ENCODE results near the gene TMEM43.

The TMEM43 gene

DNA sequence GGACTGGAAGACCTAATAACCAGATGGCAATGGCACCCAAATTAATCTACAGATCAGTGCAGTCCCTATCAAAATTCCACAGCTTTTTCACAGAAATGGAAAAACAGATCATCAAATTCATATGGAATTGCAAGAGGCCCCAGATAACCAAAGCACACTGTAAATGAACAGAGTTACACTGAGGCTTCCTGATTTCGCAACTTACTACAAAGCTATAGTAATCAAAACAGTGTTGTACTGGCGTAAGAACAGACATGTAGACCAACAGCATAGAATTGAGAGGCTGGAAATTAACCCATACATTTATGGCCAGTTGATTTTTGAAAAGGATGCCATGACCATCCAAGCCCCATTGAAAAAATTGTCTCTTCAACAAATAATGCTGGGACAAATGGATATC, 37.3 kb downstream of the TMEM43 start:
- TF ChIP-seq, protein P1, sequence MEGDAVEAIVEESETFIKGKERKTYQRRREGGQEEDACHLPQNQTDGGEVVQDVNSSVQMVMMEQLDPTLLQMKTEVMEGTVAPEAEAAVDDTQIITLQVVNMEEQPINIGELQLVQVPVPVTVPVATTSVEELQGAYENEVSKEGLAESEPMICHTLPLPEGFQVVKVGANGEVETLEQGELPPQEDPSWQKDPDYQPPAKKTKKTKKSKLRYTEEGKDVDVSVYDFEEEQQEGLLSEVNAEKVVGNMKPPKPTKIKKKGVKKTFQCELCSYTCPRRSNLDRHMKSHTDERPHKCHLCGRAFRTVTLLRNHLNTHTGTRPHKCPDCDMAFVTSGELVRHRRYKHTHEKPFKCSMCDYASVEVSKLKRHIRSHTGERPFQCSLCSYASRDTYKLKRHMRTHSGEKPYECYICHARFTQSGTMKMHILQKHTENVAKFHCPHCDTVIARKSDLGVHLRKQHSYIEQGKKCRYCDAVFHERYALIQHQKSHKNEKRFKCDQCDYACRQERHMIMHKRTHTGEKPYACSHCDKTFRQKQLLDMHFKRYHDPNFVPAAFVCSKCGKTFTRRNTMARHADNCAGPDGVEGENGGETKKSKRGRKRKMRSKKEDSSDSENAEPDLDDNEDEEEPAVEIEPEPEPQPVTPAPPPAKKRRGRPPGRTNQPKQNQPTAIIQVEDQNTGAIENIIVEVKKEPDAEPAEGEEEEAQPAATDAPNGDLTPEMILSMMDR (IDR thresholded peaks at IDR 0.05; ENCODE audit: low read depth, low read length, poor library complexity, severe bottlenecking) = no peak
- no peak for TF ChIP-seq EZH2phosphoT487 (IDR thresholded peaks at IDR 0.05; ENCODE audit: borderline replicate concordance, low read length)
- H3K79me2 ChIP-seq (ENCODE audit: control insufficient read depth, low read length) = peaks cover 2% of the 10 kb centered on the region; the same call in 1 of the 2 replicates
- no peaks in the 10 kb centered on the region for H3K27me3 ChIP-seq (ENCODE audit: control insufficient read depth, low read length)
- no peaks in the 10 kb centered on the region for H3K9me2 ChIP-seq (replicated peaks; ENCODE audit: control insufficient read depth, low read length)
- H3K4me1 ChIP-seq (ENCODE audit: control insufficient read depth, low read length) = no peaks in the 10 kb centered on the region
- no peak overlapping the region for H3K4me2 ChIP-seq (ENCODE audit: low read length)
- peaks cover 14% of the 10 kb centered on the region for H3K9me3 ChIP-seq (ENCODE audit: control insufficient read depth, insufficient read depth, low read length)
- peaks cover 98% of the 10 kb centered on the region for H3K36me3 ChIP-seq (ENCODE audit: control insufficient read depth, low read length)
- H3K4me3 ChIP-seq (ENCODE audit: low read length) = no peak overlapping the region
- H3F3A ChIP-seq (ENCODE audit: control insufficient read depth, insufficient read depth) = no peaks in the 10 kb centered on the region
- no peak overlapping the region for H3K27ac ChIP-seq (ENCODE audit: low read depth, low read length)
- H4K20me1 ChIP-seq (ENCODE audit: control insufficient read depth, insufficient read depth, low read depth, low read length) = no peaks in the 10 kb centered on the region

DNA sequence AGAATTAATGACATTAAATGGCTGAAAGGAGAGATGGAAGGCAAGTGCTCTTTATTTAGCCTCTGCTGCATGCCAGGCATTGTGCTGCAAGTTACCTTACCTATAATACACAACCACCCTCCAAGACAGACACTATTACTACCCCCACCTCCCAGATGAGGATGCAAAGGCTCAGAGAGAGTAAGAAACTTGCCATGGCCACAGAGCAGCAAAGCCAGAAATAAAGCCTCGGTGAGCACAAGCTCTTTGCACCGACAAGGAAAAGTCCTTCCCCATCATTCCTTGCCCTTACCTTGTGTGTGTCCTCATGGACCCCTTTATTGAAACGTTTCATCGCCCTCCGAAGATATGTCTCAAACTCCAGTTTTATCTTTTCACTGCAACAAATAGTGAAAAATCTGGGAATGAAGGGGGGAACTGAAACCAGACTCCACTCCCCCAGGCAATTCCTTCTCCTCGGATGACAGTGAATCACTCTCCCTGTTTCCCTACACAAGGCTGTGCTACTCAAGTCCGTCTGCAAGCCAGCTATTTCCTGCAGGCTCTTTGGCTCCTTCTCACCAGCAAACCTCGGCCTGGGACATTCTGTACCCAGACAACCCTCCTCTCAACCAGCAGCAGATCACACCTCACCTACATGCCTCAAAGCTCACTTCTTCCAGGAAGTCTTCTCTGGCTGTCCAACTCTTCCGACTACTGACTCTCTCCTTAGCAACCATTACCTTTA, 42.2 kb downstream of the TMEM43 start:
- Histone ChIP-seq H4K20me1 (ENCODE audit: control insufficient read depth, insufficient read depth, low read depth, low read length) (no peaks in the 10 kb centered on the region), H3K4me3 (ENCODE audit: low read length) (no peak overlapping the region), H3K9me3 (ENCODE audit: control insufficient read depth, insufficient read depth, low read length) (peaks cover 9% of the 10 kb centered on the region), H3F3A (ENCODE audit: control insufficient read depth, insufficient read depth) (no peaks in the 10 kb centered on the region), H3K4me1 (ENCODE audit: control insufficient read depth, low read length) (no peaks in the 10 kb centered on the region), H3K79me2 (ENCODE audit: control insufficient read depth, low read length) (peaks cover 2% of the 10 kb centered on the region; the same call in 1 of the 2 replicates), H3K27me3 (ENCODE audit: control insufficient read depth, low read length) (no peaks in the 10 kb centered on the region), H3K4me2 (ENCODE audit: low read length) (no peak overlapping the region), H3K27ac (ENCODE audit: low read depth, low read length) (no peak overlapping the region), H3K9me2 (replicated peaks; ENCODE audit: control insufficient read depth, low read length) (no peaks in the 10 kb centered on the region), H3K36me3 (ENCODE audit: control insufficient read depth, low read length) (peaks cover 99% of the 10 kb centered on the region)
- no peak for TF ChIP-seq EZH2phosphoT487 (IDR thresholded peaks at IDR 0.05; ENCODE audit: borderline replicate concordance, low read length)
- TF ChIP-seq, protein P1 (IDR thresholded peaks at IDR 0.05; ENCODE audit: low read depth, low read length, poor library complexity, severe bottlenecking) = no peak

DNA sequence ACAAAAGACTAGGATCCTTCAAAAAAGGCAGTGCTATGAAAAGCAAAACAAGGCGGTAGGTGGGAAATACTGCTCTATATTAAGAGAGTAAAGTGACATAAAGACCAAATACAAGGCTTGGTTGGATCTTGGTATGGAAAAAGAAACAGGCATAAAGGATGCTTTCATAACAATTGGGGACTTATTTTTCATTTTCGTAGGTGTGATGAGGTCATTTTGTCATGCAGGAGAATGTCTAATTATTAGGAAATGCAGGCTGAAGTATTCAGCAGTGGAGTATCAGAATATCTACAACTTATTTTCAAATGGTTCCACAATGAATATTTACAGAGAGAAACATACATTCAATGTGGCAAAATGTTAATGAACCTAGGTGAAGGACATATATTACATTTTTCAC, 44.6 kb downstream of the TMEM43 start:
- Histone ChIP-seq H3K4me3 (ENCODE audit: low read length) (no peak overlapping the region), H3K9me3 (ENCODE audit: control insufficient read depth, insufficient read depth, low read length) (no peaks in the 10 kb centered on the region), H3K27me3 (ENCODE audit: control insufficient read depth, low read length) (no peaks in the 10 kb centered on the region), H3K4me2 (ENCODE audit: low read length) (no peak overlapping the region), H3K9me2 (replicated peaks; ENCODE audit: control insufficient read depth, low read length) (no peaks in the 10 kb centered on the region), H4K20me1 (ENCODE audit: control insufficient read depth, insufficient read depth, low read depth, low read length) (no peaks in the 10 kb centered on the region), H3K36me3 (ENCODE audit: control insufficient read depth, low read length) (peaks cover 90% of the 10 kb centered on the region), H3K79me2 (ENCODE audit: control insufficient read depth, low read length) (peaks cover 15% of the 10 kb centered on the region), H3K4me1 (ENCODE audit: control insufficient read depth, low read length) (peaks cover 5% of the 10 kb centered on the region), H3K27ac (ENCODE audit: low read depth, low read length) (no peak overlapping the region), H3F3A (ENCODE audit: control insufficient read depth, insufficient read depth) (no peaks in the 10 kb centered on the region)
- TF ChIP-seq, protein P1 (IDR thresholded peaks at IDR 0.05; ENCODE audit: low read depth, low read length, poor library complexity, severe bottlenecking) = no peak
- TF ChIP-seq EZH2phosphoT487 (IDR thresholded peaks at IDR 0.05; ENCODE audit: borderline replicate concordance, low read length) = no peak

All from DOHH2 (cell line).